A549 (cell line): ENCODE data around the gene PIR. TPM values are rescaled to one million over a fixed set of nuclear protein-coding genes. Genes with fewer than 3 reads are reported as not detected.

Experiments used
- ATAC-seq, 2 experiments: fragments of 200-7000 bp in 1 of 2; fragments of >200 bp in 1 of 2; cut with Nextera tagmentation in 1 of 2; cut with Tn5 transposase in 1 of 2; 3 replicates each; pipeline versions ENCODE4 v1.8.0 to v1.9.1; 2018 to 2020; ENCODE audit warnings: mild to moderate bottlenecking in 1 of 2, moderate library complexity in 1 of 2
- CTCF ChIA-PET: fragments of 300-600 bp; sonication (Branson Sonifier 250); formaldehyde crosslinking; extraction: SDS; loops from one replicate; lab custom pipeline; 2021; ENCODE audit warnings: antibody characterized with exemption, inconsistent platforms; lab: Yijun Ruan, JAX
- POLR2A ChIA-PET: fragments of 350-600 bp; formaldehyde crosslinking; extraction: SDS; loops from one replicate; lab custom pipeline; 2021; ENCODE audit warnings: antibody characterized with exemption, inconsistent platforms; lab: Yijun Ruan, JAX
- DNase-seq, 2 experiments: peaks; one replicate each; pipeline versions ENCODE4 v3.0.0 to v3.0.0-alpha.2; 2011 to 2016; ENCODE audit warnings: low read depth in 1 of 2, low spot score in 1 of 2
- FAIRE-seq: peaks from 2 replicates; lab custom pipeline; 2011; peaks lifted over from hg19 to GRCh38; lab: Jason Lieb, UNC
- H3K27ac ChIP-seq, 2 experiments: fragments of >200 bp; sonication (Bioruptor Twin); formaldehyde crosslinking; 3 replicates each; pipeline ENCODE4 v1.5.1; 2016 to 2017
- H3K4me1 ChIP-seq: fragments of >200 bp; sonication (Bioruptor Twin); formaldehyde crosslinking; 3 replicates; pipeline ENCODE4 v1.6.1; 2016
- H3K4me2 ChIP-seq: fragments of >200 bp; sonication (Bioruptor Twin); formaldehyde crosslinking; 3 replicates; pipeline ENCODE4 v1.6.1; 2016
- H3K4me3 ChIP-seq: fragments of >200 bp; sonication (Bioruptor Twin); formaldehyde crosslinking; 3 replicates; pipeline ENCODE4 v1.5.1; 2016
- H3K9me3 ChIP-seq: fragments of >200 bp; sonication (Bioruptor Twin); formaldehyde crosslinking; 3 replicates; pipeline ENCODE4 v1.6.1; 2016
- CBX2 ChIP-seq: fragments of 200-600 bp; sonication (generic); IDR thresholded peaks from 2 replicates; pipeline ENCODE4 v1.6.1; 2016; ENCODE audit warnings: low read depth, mild to moderate bottlenecking, borderline replicate concordance
- CTCF ChIP-seq: fragments of >200 bp; sonication (Bioruptor Twin); formaldehyde crosslinking; IDR thresholded peaks from 3 replicates; pipeline ENCODE4 v1.5.1; 2016
- EHF ChIP-seq: fragments of 250-450 bp; sonication (Bioruptor Pico); IDR thresholded peaks from 2 replicates; pipeline ENCODE4 v1.5.0; 2020; ENCODE audit warnings: mild to moderate bottlenecking
- EP300 ChIP-seq, 2 experiments: fragments of >200 bp; sonication (Bioruptor Twin); formaldehyde crosslinking; IDR thresholded peaks; 2 replicates in 1 of 2; 3 replicates in 1 of 2; pipeline ENCODE4 v1.6.1; 2016 to 2017
- ESRRA ChIP-seq: fragments of 150-350 bp; IDR thresholded peaks from 2 replicates; pipeline ENCODE4 v1.6.1; 2014; ENCODE audit warnings: mild to moderate bottlenecking, low read length, borderline replicate concordance
- FOSB ChIP-seq: fragments of 250-450 bp; sonication (Bioruptor Pico); IDR thresholded peaks from 2 replicates; pipeline ENCODE4 v1.5.0; 2020; ENCODE audit warnings: mild to moderate bottlenecking, moderate library complexity
- GATA3 ChIP-seq: IDR thresholded peaks from 2 replicates; pipeline ENCODE4 v1.6.1; 2012; ENCODE audit warnings: borderline replicate concordance
- HOXA7 ChIP-seq: fragments of 250-450 bp; sonication (Bioruptor Pico); IDR thresholded peaks from 2 replicates; pipeline ENCODE4 v1.5.0; 2020; ENCODE audit warnings: mild to moderate bottlenecking, moderate library complexity
- HOXB13 ChIP-seq: fragments of 250-450 bp; sonication (Bioruptor Pico); IDR thresholded peaks from 2 replicates; pipeline ENCODE4 v1.5.0; 2020; ENCODE audit warnings: low read depth, mild to moderate bottlenecking, moderate library complexity
- JUNB ChIP-seq: fragments of >200 bp; sonication (Bioruptor Twin); formaldehyde crosslinking; IDR thresholded peaks from 2 replicates; pipeline ENCODE4 v1.6.1; 2016
- KDM5A ChIP-seq: fragments of 200-600 bp; sonication (generic); IDR thresholded peaks from 2 replicates; pipeline ENCODE4 v1.6.1; 2016; ENCODE audit warnings: antibody characterized with exemption, mild to moderate bottlenecking
- NFE2L2 ChIP-seq: fragments of 150-350 bp; conservative IDR thresholded peaks from 2 replicates; pipeline ENCODE4 v1.6.1; 2014; ENCODE audit warnings: low read length
- PHF8 ChIP-seq: fragments of 200-600 bp; sonication (generic); IDR thresholded peaks from 2 replicates; pipeline ENCODE4 v1.6.1; 2016; ENCODE audit warnings: low read depth, mild to moderate bottlenecking, antibody characterized with exemption, moderate library complexity, borderline replicate concordance
- POLR2A ChIP-seq: IDR thresholded peaks from 2 replicates; pipeline ENCODE4 v1.6.1; 2012; ENCODE audit warnings: mild to moderate bottlenecking, low read length
- RAD21 ChIP-seq, 2 experiments: fragments of >200 bp in 1 of 2; sonication (Bioruptor Twin) in 1 of 2; formaldehyde crosslinking in 1 of 2; IDR thresholded peaks in 1 of 2; conservative IDR thresholded peaks in 1 of 2; 2 replicates in 1 of 2; 3 replicates in 1 of 2; pipeline ENCODE4 v1.6.1; 2012 to 2018; ENCODE audit warnings: inconsistent platforms in 1 of 2
- RARB ChIP-seq: fragments of 250-450 bp; sonication (Bioruptor Pico); IDR thresholded peaks from 2 replicates; pipeline ENCODE4 v1.8.0; 2021; ENCODE audit warnings: mild to moderate bottlenecking, moderate library complexity
- RFX5 ChIP-seq: fragments of 450-650 bp; IDR thresholded peaks from 2 replicates; pipeline ENCODE4 v1.7.1; 2014; ENCODE audit warnings: antibody characterized with exemption, mild to moderate bottlenecking, moderate library complexity
- RNF2 ChIP-seq: fragments of 200-600 bp; sonication (generic); IDR thresholded peaks from 2 replicates; pipeline ENCODE4 v1.6.1; 2016; ENCODE audit warnings: low read depth, mild to moderate bottlenecking, antibody characterized with exemption, moderate library complexity, borderline replicate concordance
- USF2 ChIP-seq: fragments of 450-650 bp; IDR thresholded peaks from 2 replicates; pipeline ENCODE4 v1.6.1; 2014; ENCODE audit warnings: antibody characterized with exemption
- ZNF302 ChIP-seq: fragments of 250-450 bp; sonication (Bioruptor Pico); IDR thresholded peaks from 2 replicates; pipeline ENCODE4 v1.9.0; 2021; ENCODE audit warnings: inconsistent platforms, mild to moderate bottlenecking, moderate library complexity
- WGBS: methylation state at CpG from one replicate; pipeline ENCODE4 v1.1.6; 2017; ENCODE audit errors: missing lambda C conversion rate; 5-methylcytosine and 5-hydroxymethylcytosine counted together
- polyA plus RNA-seq, 4 experiments: library from polyadenylated mRNA; depleted of rRNA in 3 of 4; stranded (reverse); fragments of >200 nt; fragmentation: RNase III in 1 of 4; extraction: RNeasy Plus Mini Kit Qiagen cat#74134 plus additional on column Dnase treatment in 1 of 4; gene quantifications; 2 replicates in 3 of 4; 3 replicates in 1 of 4; pipeline ENCODE4 v1.2.3, GENCODE V29; 2011 to 2017
- TF ChIP-seq, protein P1 (sequence below): fragments of 250-450 bp; sonication (Bioruptor Pico); IDR thresholded peaks from 2 replicates; pipeline ENCODE4 v1.5.0; 2021; ENCODE audit warnings: mild to moderate bottlenecking, moderate library complexity, borderline replicate concordance
- TF ChIP-seq, protein P2 (sequence below): fragments of >200 bp; sonication (Bioruptor Twin); formaldehyde crosslinking; IDR thresholded peaks from 2 replicates; pipeline ENCODE4 v1.6.1; 2016

The PIR gene
- polyA plus RNA-seq, 2 of the 4 experiments (the other 2 are of a cell fraction), result 62.7 to 120 TPM

DNA sequence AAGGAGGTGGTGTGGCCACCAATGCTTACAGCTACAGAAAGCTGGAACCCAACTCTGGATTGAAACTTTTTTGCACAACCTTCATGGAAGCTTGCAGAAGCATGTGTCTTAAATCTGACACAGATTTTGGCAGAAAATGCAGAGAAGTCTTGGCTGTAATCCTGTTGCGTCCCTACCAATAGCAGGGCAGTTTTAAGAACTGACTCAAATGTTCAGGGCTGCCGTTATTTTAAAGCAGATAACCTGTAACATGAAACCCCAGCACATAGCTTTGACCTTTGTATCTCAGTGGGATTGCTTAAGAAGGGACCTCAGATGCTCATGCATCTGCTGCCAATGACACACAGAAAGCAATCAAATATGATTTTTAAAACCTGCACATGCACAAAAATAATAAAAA lies 108.8 kb downstream of the PIR start, which contains the start of gene VEGFD:
TSS of gene VEGFD (minus strand) at position 110 of the 400 bp plus-strand sequence. CDS start 467 bp downstream, outside the sequence.
- FAIRE-seq, result no peak
- H3K4me1 ChIP-seq, result peaks cover 13% of the 10 kb centered on the region
- ChIA-PET CTCF (no interaction called here), POLR2A (no interaction called here)
- peak in 1 of 2 experiments; percentile 44; a peak in 2 of 6 replicates for ATAC-seq
- DNase-seq, result peak in 1 of 2 experiments; percentile 5
- TF ChIP-seq EHF (CRISPR knock-in tag) (no peak), FOSB (no peak), PHF8 (no peak), ESRRA (no peak), HOXA7 (CRISPR knock-in tag) (no peak), RAD21 (conservative IDR thresholded peaks at IDR 0.05 in 1 of 2, IDR thresholded peaks at IDR 0.05 in 1 of 2) (no peak), ZNF302 (CRISPR knock-in tag) (no peak), HOXB13 (CRISPR knock-in tag) (no peak), EP300 (IDR thresholded peaks at IDR 0.05) (no peak), GATA3 (no peak), USF2 (no peak), POLR2A (no peak), RNF2 (no peak), RFX5 (no peak)
- TF ChIP-seq, protein P1, sequence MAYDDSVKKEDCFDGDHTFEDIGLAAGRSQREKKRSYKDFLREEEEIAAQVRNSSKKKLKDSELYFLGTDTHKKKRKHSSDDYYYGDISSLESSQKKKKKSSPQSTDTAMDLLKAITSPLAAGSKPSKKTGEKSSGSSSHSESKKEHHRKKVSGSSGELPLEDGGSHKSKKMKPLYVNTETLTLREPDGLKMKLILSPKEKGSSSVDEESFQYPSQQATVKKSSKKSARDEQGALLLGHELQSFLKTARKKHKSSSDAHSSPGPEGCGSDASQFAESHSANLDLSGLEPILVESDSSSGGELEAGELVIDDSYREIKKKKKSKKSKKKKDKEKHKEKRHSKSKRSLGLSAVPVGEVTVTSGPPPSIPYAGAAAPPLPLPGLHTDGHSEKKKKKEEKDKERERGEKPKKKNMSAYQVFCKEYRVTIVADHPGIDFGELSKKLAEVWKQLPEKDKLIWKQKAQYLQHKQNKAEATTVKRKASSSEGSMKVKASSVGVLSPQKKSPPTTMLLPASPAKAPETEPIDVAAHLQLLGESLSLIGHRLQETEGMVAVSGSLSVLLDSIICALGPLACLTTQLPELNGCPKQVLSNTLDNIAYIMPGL (CRISPR knock-in tag), result no peak
- TF ChIP-seq, protein P2, sequence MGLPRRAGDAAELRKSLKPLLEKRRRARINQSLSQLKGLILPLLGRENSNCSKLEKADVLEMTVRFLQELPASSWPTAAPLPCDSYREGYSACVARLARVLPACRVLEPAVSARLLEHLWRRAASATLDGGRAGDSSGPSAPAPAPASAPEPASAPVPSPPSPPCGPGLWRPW, result no peak
- no peaks in the 10 kb centered on the region for H3K9me3 ChIP-seq
- peak within 1 kb of the TSS; percentile 12; the same call in 2 of the 3 replicates for H3K4me2 ChIP-seq
- H3K4me3 ChIP-seq, result no peak within 1 kb of the TSS
- WGBS, result 42% methylated on average over 2 of the region's 2 CpGs
- H3K27ac ChIP-seq, result 0 out of 6 replicates have a peak within 1 kb of the TSS, but pooled peaks of 1 of the 2 experiments have one; percentile 28

DNA sequence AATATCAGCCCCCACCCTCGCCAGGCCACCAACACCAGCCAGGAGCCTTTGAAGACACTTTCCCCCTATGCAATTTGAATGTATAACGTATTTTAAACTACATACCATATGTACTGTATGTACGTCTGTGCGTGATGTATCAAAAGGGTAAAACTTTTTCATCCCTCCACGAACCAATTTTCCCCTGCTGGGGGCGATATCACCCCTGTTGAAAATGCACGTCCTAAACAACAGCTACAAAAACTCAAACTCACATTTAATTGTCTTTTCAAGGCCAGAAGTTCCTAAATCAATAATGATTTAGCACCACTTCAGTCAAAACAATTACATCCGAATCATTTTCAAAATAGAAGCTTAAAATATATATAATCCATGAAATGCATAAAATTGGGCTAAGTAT lies 110.3 kb downstream of the PIR start:
- H3K27ac ChIP-seq, result no peak overlapping the region
- H3K4me2 ChIP-seq, result no peak overlapping the region
- DNase-seq (no peak), FAIRE-seq (peak; percentile 79), ATAC-seq (no peak)
- CTCF ChIA-PET, result interaction anchor here (1.0 kb wide), 1 partner anchor 83 kb away, joined by 3 read pairs; no protein-coding TSS in a partner anchor
- POLR2A ChIA-PET, result no interaction called here
- H3K4me1 ChIP-seq, result peaks cover 13% of the 10 kb centered on the region
- 91% methylated on average over 8 of the region's 8 CpGs for WGBS
- H3K4me3 ChIP-seq, result no peak overlapping the region
- H3K9me3 ChIP-seq, result no peaks in the 10 kb centered on the region
- no peak for TF ChIP-seq NFE2L2
- TF ChIP-seq RARB (CRISPR knock-in tag), result no peak
- no peak; the same call in 2 of the 3 replicates for TF ChIP-seq CTCF
- TF ChIP-seq JUNB, result no peak
- TF ChIP-seq, all 56 proteins: peak for 0

DNA sequence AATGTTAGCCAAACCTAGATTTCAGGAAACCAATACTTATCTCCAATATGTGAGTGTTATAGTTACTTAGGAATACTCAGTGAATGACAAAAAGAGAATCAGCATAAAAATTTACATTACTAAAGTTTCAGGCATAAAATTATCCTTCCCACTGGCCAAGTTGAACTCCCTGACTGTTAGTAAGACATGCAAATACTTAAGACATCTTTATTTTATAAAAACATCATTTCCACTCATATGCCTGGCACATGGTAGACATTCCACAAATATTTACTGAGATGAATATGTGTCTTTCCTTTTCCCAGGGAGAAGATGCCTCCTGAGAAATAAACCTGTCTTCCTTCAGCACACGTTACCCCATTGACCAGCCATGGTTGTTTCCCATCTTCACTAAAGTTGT lies 116.2 kb downstream of the PIR start:
- Histone ChIP-seq H3K4me1 (no peaks in the 10 kb centered on the region), H3K4me3 (no peak overlapping the region), H3K9me3 (no peaks in the 10 kb centered on the region), H3K27ac (no peak overlapping the region)
- no peak for ATAC-seq
- FAIRE-seq, result no peak
- no peak for DNase-seq
- TF ChIP-seq GATA3 (no peak), KDM5A (no peak), USF2 (no peak), CBX2 (no peak), FOSB (no peak), CTCF (no peak)
- TF ChIP-seq, all 56 proteins: peak for 0
- ChIA-PET CTCF (no interaction called here), POLR2A (no interaction called here)
- no peak overlapping the region for H3K4me2 ChIP-seq
- 92% methylated on average over 1 of the region's 1 CpG for WGBS
